ENCODE results near the gene CCSER1. TPM values are rescaled to one million over a fixed set of nuclear protein-coding genes. Genes with fewer than 3 reads are reported as not detected.

The CCSER1 gene
- total RNA-seq, 1 donor from 2014 or later = 1.4 TPM

DNA sequence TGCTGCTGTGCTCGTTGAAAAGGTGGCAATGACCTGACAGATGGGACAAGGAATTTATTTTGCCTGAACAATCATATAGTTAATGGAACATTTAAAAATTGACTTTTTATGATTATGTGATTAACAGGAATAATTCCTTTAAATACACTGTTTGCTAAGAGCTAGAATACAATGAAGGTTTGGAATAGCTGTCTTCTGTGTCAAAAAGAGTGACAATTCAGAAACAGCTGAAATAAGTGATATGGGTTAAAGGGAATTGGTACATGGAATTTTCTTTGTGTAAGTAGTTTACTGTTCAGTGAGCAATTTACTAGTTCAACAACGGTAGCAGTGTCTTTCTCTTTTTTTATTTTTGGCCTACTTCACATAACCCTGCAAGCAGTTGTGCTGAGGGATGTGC is 1093.1 kb downstream of the CCSER1 start:
- Histone ChIP-seq H3K27me3 (ENCODE audit: control insufficient read depth, insufficient read depth, low read length) (no peaks in the 10 kb centered on the region), H3K36me3 (ENCODE audit: control insufficient read depth, insufficient read depth, low read length) (no peaks in the 10 kb centered on the region), H3K4me3 (ENCODE audit: low read depth, low read length) (no peak overlapping the region)
- DNase-seq (ENCODE audit: low read depth) = no peak
- TF ChIP-seq, protein P1, sequence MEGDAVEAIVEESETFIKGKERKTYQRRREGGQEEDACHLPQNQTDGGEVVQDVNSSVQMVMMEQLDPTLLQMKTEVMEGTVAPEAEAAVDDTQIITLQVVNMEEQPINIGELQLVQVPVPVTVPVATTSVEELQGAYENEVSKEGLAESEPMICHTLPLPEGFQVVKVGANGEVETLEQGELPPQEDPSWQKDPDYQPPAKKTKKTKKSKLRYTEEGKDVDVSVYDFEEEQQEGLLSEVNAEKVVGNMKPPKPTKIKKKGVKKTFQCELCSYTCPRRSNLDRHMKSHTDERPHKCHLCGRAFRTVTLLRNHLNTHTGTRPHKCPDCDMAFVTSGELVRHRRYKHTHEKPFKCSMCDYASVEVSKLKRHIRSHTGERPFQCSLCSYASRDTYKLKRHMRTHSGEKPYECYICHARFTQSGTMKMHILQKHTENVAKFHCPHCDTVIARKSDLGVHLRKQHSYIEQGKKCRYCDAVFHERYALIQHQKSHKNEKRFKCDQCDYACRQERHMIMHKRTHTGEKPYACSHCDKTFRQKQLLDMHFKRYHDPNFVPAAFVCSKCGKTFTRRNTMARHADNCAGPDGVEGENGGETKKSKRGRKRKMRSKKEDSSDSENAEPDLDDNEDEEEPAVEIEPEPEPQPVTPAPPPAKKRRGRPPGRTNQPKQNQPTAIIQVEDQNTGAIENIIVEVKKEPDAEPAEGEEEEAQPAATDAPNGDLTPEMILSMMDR (IDR thresholded peaks at IDR 0.05; ENCODE audit: insufficient read depth, low read length, poor library complexity, severe bottlenecking) = no peak

DNA sequence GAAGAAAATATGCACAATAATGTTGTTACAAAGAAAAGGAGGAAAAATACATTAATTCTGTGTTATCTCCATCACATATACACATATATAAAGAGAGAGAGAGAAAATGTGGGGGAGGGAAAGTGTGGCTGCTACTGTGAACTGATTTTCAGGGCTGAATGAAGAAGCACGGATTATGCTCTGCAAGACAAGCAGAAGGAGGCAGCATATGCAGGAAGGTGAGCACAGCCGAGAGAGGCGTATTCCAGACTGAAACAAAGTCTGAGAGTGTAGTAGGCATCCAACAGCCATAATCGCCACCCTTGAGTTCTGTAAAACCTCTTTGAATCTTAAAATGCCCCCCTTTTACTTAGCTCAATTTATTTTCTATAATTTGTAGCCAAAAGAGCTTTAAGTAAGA is 1094.8 kb downstream of the CCSER1 start:
- H3K4me3 ChIP-seq (ENCODE audit: low read depth, low read length) = no peak overlapping the region
- no peak for DNase-seq (ENCODE audit: low read depth)
- H3K27me3 ChIP-seq (ENCODE audit: control insufficient read depth, insufficient read depth, low read length) = no peaks in the 10 kb centered on the region
- TF ChIP-seq, protein P1 (IDR thresholded peaks at IDR 0.05; ENCODE audit: insufficient read depth, low read length, poor library complexity, severe bottlenecking) = no peak
- no peaks in the 10 kb centered on the region for H3K36me3 ChIP-seq (ENCODE audit: control insufficient read depth, insufficient read depth, low read length)

DNA sequence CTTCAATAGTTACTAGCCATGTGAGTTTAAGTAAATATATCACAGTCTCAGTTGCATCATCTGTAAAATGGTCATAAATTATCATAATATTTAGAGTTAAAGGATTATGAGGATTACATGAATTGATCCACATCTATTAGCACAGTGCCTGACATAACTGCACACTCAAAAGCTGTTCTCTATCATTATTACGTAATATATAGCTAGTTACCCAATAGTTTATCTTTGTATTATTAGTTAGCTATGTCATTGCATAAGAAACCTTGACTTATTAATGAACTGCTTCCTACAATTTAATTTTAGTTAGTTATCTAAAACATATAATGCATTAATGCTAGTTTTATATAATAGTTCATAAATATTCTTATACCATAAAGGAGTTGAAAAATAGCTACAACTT is 1099.7 kb downstream of the CCSER1 start:
- no peak for DNase-seq (ENCODE audit: low read depth)
- TF ChIP-seq, protein P1 (IDR thresholded peaks at IDR 0.05; ENCODE audit: insufficient read depth, low read length, poor library complexity, severe bottlenecking) = no peak
- Histone ChIP-seq H3K27me3 (ENCODE audit: control insufficient read depth, insufficient read depth, low read length) (no peaks in the 10 kb centered on the region), H3K36me3 (ENCODE audit: control insufficient read depth, insufficient read depth, low read length) (no peaks in the 10 kb centered on the region), H3K4me3 (ENCODE audit: low read depth, low read length) (no peak overlapping the region)

DNA sequence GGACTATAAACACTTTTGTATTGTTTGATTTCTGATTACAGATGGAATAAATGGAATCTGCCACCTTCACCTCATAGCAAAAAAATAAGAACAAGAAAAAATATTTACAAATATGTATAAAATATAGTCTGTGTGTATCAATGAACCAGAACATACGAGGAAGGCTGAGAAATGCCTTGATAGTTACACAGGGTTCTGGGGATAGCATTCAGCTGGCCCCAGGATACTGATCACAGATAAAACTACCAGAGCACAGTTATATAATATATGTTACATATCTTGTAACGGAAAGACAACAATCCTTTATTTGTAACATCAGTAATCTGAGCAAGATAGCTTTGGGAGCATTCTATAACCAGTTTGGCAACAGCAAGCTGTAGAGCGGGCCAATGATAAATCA is 1101.5 kb downstream of the CCSER1 start:
- Histone ChIP-seq H3K27me3 (ENCODE audit: control insufficient read depth, insufficient read depth, low read length) (no peaks in the 10 kb centered on the region), H3K36me3 (ENCODE audit: control insufficient read depth, insufficient read depth, low read length) (no peaks in the 10 kb centered on the region), H3K4me3 (ENCODE audit: low read depth, low read length) (no peak overlapping the region)
- no peak for DNase-seq (ENCODE audit: low read depth)
- TF ChIP-seq, protein P1 (IDR thresholded peaks at IDR 0.05; ENCODE audit: insufficient read depth, low read length, poor library complexity, severe bottlenecking) = no peak

DNA sequence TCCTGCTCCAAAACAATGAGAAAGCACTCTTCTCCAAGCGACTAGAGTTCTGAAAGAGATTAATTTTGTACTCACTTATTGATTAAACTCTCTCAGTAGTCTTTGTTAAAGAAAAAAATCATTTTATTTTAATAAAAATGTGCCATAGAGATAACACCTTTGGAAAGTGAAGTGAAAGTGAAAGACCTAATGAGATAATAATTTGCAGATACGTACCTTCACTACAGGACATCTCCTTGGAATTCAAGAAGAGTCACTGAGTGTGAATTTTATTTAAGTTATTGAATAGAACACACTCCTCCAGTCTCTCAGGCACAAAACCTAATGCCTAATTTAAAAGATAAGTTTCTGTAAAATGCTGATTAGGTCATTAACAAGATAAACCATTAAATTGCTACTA is 1106.0 kb downstream of the CCSER1 start:
- no peak for DNase-seq (ENCODE audit: low read depth)
- Histone ChIP-seq H3K4me3 (ENCODE audit: low read depth, low read length) (no peak overlapping the region), H3K36me3 (ENCODE audit: control insufficient read depth, insufficient read depth, low read length) (no peaks in the 10 kb centered on the region), H3K27me3 (ENCODE audit: control insufficient read depth, insufficient read depth, low read length) (no peaks in the 10 kb centered on the region)
- TF ChIP-seq, protein P1 (IDR thresholded peaks at IDR 0.05; ENCODE audit: insufficient read depth, low read length, poor library complexity, severe bottlenecking) = no peak

DNA sequence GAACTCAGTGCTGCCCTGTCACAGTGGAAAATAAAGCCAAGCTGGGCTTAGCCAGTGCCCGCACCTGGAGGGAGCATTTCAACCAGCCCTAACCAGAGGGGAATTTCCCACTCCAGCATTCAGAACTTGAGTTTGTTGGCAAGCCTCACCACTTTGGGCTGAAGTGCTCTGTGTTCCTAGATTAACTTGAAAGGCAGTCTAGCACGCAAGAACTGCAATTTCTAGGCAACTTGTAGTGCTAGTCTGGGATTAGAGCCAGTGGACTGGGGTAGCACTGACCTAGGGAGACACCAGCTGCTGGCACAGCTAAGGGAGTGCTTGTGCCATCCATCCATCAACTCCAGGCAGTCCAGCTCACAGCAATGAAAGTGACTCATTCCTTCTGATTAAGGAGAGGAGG is 1115.9 kb downstream of the CCSER1 start:
- Histone ChIP-seq H3K27me3 (ENCODE audit: control insufficient read depth, insufficient read depth, low read length) (no peaks in the 10 kb centered on the region), H3K4me3 (ENCODE audit: low read depth, low read length) (no peak overlapping the region), H3K36me3 (ENCODE audit: control insufficient read depth, insufficient read depth, low read length) (no peaks in the 10 kb centered on the region)
- TF ChIP-seq, protein P1 (IDR thresholded peaks at IDR 0.05; ENCODE audit: insufficient read depth, low read length, poor library complexity, severe bottlenecking) = no peak
- DNase-seq (ENCODE audit: low read depth) = no peak

Data from kidney epithelial cell (primary cell).